A673 (cell line): Measurements from ENCODE around the gene HSD17B4.
"Not testable (repeated sequence)": the region's sequence is repeated elsewhere in the genome, so short reads cannot be mapped to it uniquely, and the experiment has no call there.

Experiments used
- EZH2 ChIP-seq: fragments of 200-600 bp; sonication (generic); IDR thresholded peaks from 2 replicates; pipeline ENCODE4 v1.6.1; 2017; ENCODE audit warnings: borderline replicate concordance, low read depth, mild to moderate bottlenecking, mixed read lengths, antibody characterized with exemption, low read length; ENCODE audit not compliant: poor library complexity, severe bottlenecking
- TF ChIP-seq, protein P1 (sequence below): fragments of 300-800, 200-600 bp; sonication (generic); conservative IDR thresholded peaks from 2 replicates; pipeline ENCODE4 v1.5.1; 2017; ENCODE audit warnings: low read depth, mild to moderate bottlenecking, antibody characterized with exemption, low read length, moderate library complexity, mixed read lengths

DNA sequence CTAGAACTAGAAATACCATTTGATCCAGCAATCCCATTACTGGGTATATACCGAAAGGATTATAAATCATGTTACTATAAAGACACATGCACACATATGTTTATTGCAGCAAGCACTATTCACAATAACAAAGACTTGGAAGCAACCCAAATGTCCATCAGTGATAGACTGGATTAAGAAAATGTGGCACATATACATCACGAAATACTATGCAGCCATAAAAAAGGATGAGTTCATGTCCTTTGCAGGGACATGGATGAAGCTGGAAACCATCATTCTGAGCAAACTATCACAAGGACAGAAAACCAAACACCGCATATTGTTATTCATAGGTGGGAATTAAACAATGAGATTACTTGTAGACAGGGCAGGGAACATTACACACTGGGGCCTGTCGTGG, 7.7 kb upstream of the HSD17B4 start:
- TF ChIP-seq, protein P1, sequence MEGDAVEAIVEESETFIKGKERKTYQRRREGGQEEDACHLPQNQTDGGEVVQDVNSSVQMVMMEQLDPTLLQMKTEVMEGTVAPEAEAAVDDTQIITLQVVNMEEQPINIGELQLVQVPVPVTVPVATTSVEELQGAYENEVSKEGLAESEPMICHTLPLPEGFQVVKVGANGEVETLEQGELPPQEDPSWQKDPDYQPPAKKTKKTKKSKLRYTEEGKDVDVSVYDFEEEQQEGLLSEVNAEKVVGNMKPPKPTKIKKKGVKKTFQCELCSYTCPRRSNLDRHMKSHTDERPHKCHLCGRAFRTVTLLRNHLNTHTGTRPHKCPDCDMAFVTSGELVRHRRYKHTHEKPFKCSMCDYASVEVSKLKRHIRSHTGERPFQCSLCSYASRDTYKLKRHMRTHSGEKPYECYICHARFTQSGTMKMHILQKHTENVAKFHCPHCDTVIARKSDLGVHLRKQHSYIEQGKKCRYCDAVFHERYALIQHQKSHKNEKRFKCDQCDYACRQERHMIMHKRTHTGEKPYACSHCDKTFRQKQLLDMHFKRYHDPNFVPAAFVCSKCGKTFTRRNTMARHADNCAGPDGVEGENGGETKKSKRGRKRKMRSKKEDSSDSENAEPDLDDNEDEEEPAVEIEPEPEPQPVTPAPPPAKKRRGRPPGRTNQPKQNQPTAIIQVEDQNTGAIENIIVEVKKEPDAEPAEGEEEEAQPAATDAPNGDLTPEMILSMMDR: not testable (repeated sequence)
- TF ChIP-seq EZH2: not testable (repeated sequence)
